ENCODE results near the gene CDA.
A peak's percentile ranks its signal among the peaks of the same experiment; 100 is the strongest.

CDA gene

GRCh38 chr1:20587661-20588053 lies 1.2 kb upstream of the CDA start:
- no peak overlapping the region for H3K27ac ChIP-seq (ENCODE audit: low read depth, low read length)
- no peaks in the 10 kb centered on the region for H3K9me3 ChIP-seq (ENCODE audit: insufficient read depth, low read depth, low read length)
- H3K27me3 ChIP-seq (ENCODE audit: insufficient read depth, low read length) = no peaks in the 10 kb centered on the region
- 97% methylated on average over 2 of the region's 2 CpGs for WGBS
- H3K4me1 ChIP-seq (ENCODE audit: insufficient read depth, low read length) = peaks cover 11% of the 10 kb centered on the region
- H3K36me3 ChIP-seq (ENCODE audit: insufficient read depth, low read length) = no peaks in the 10 kb centered on the region
- no peak overlapping the region for H3K9ac ChIP-seq (ENCODE audit: low read depth, low read length)
- no peak overlapping the region for H3K4me3 ChIP-seq (ENCODE audit: low read length)

GRCh38 chr1:20589331-20590278 lies 708 bp downstream of the CDA start:
- WGBS = 31% methylated on average over 24 of the region's 24 CpGs
- no peak overlapping the region for H3K9ac ChIP-seq (ENCODE audit: low read depth, low read length)
- peak overlapping the region; percentile 41 for H3K4me3 ChIP-seq (ENCODE audit: low read length)
- peaks cover 11% of the 10 kb centered on the region for H3K4me1 ChIP-seq (ENCODE audit: insufficient read depth, low read length)
- H3K9me3 ChIP-seq (ENCODE audit: insufficient read depth, low read depth, low read length) = no peaks in the 10 kb centered on the region
- H3K27ac ChIP-seq (ENCODE audit: low read depth, low read length) = no peak overlapping the region
- H3K27me3 ChIP-seq (ENCODE audit: insufficient read depth, low read length) = no peaks in the 10 kb centered on the region
- H3K36me3 ChIP-seq (ENCODE audit: insufficient read depth, low read length) = no peaks in the 10 kb centered on the region

- Histone ChIP-seq H3K27ac (ENCODE audit: low read depth, low read length) (no peak overlapping the region), H3K4me3 (ENCODE audit: low read length) (no peak overlapping the region), H3K4me1 (ENCODE audit: insufficient read depth, low read length) (peaks cover 11% of the 10 kb centered on the region), H3K9ac (ENCODE audit: low read depth, low read length) (no peak overlapping the region), H3K27me3 (ENCODE audit: insufficient read depth, low read length) (no peaks in the 10 kb centered on the region), H3K36me3 (ENCODE audit: insufficient read depth, low read length) (no peaks in the 10 kb centered on the region), H3K9me3 (ENCODE audit: insufficient read depth, low read depth, low read length) (no peaks in the 10 kb centered on the region)
- WGBS = 71% methylated on average over 6 of the region's 7 CpGs
Observed at GRCh38 chr1:20590306-20590777, 1.4 kb downstream of the CDA start.

- WGBS = 91% methylated on average over 5 of the region's 5 CpGs
- H3K4me1 ChIP-seq (ENCODE audit: insufficient read depth, low read length) = peaks cover 9% of the 10 kb centered on the region
Observed at GRCh38 chr1:20593756-20594155, 4.9 kb downstream of the CDA start.

GRCh38 chr1:20594746-20595145 lies 5.8 kb downstream of the CDA start:
- peaks cover 5% of the 10 kb centered on the region for H3K4me1 ChIP-seq (ENCODE audit: insufficient read depth, low read length)
- no peaks in the 10 kb centered on the region for H3K36me3 ChIP-seq (ENCODE audit: insufficient read depth, low read length)
- no peak overlapping the region for H3K9ac ChIP-seq (ENCODE audit: low read depth, low read length)
- H3K4me3 ChIP-seq (ENCODE audit: low read length) = no peak overlapping the region
- WGBS = 94% methylated on average over 14 of the region's 14 CpGs
- no peak overlapping the region for H3K27ac ChIP-seq (ENCODE audit: low read depth, low read length)
- H3K27me3 ChIP-seq (ENCODE audit: insufficient read depth, low read length) = no peaks in the 10 kb centered on the region
- no peaks in the 10 kb centered on the region for H3K9me3 ChIP-seq (ENCODE audit: insufficient read depth, low read depth, low read length)

More at GRCh38 chr1:20593756-20594155, 4.9 kb downstream of the CDA start:
- no peak overlapping the region for H3K4me3 ChIP-seq (ENCODE audit: low read length)
- no peaks in the 10 kb centered on the region for H3K9me3 ChIP-seq (ENCODE audit: insufficient read depth, low read depth, low read length)
- no peak overlapping the region for H3K27ac ChIP-seq (ENCODE audit: low read depth, low read length)
- H3K27me3 ChIP-seq (ENCODE audit: insufficient read depth, low read length) = no peaks in the 10 kb centered on the region
- H3K36me3 ChIP-seq (ENCODE audit: insufficient read depth, low read length) = no peaks in the 10 kb centered on the region
- H3K9ac ChIP-seq (ENCODE audit: low read depth, low read length) = no peak overlapping the region

- Histone ChIP-seq H3K9ac (ENCODE audit: low read depth, low read length) (no peak overlapping the region), H3K9me3 (ENCODE audit: insufficient read depth, low read depth, low read length) (no peaks in the 10 kb centered on the region), H3K4me3 (ENCODE audit: low read length) (no peak overlapping the region), H3K27ac (ENCODE audit: low read depth, low read length) (no peak overlapping the region), H3K4me1 (ENCODE audit: insufficient read depth, low read length) (no peaks in the 10 kb centered on the region), H3K36me3 (ENCODE audit: insufficient read depth, low read length) (no peaks in the 10 kb centered on the region), H3K27me3 (ENCODE audit: insufficient read depth, low read length) (no peaks in the 10 kb centered on the region)
- WGBS = 81% methylated on average over 6 of the region's 6 CpGs
Observed at GRCh38 chr1:20596106-20596505, 7.2 kb downstream of the CDA start.

- 93% methylated on average over 2 of the region's 3 CpGs for WGBS
- Histone ChIP-seq H3K4me3 (ENCODE audit: low read length) (no peak overlapping the region), H3K36me3 (ENCODE audit: insufficient read depth, low read length) (no peaks in the 10 kb centered on the region), H3K4me1 (ENCODE audit: insufficient read depth, low read length) (no peaks in the 10 kb centered on the region), H3K9me3 (ENCODE audit: insufficient read depth, low read depth, low read length) (no peaks in the 10 kb centered on the region), H3K27ac (ENCODE audit: low read depth, low read length) (no peak overlapping the region), H3K27me3 (ENCODE audit: insufficient read depth, low read length) (no peaks in the 10 kb centered on the region), H3K9ac (ENCODE audit: low read depth, low read length) (no peak overlapping the region)
Observed at GRCh38 chr1:20597650-20598049, 8.8 kb downstream of the CDA start.

- Histone ChIP-seq H3K9me3 (ENCODE audit: insufficient read depth, low read depth, low read length) (no peaks in the 10 kb centered on the region), H3K27ac (ENCODE audit: low read depth, low read length) (no peak overlapping the region), H3K4me1 (ENCODE audit: insufficient read depth, low read length) (no peaks in the 10 kb centered on the region), H3K9ac (ENCODE audit: low read depth, low read length) (no peak overlapping the region), H3K27me3 (ENCODE audit: insufficient read depth, low read length) (no peaks in the 10 kb centered on the region), H3K36me3 (ENCODE audit: insufficient read depth, low read length) (no peaks in the 10 kb centered on the region), H3K4me3 (ENCODE audit: low read length) (no peak overlapping the region)
- 85% methylated on average over 5 of the region's 5 CpGs for WGBS
Observed at GRCh38 chr1:20600156-20600555, 11.3 kb downstream of the CDA start.

- H3K4me3 ChIP-seq (ENCODE audit: low read length) = no peak overlapping the region
- no peaks in the 10 kb centered on the region for H3K27me3 ChIP-seq (ENCODE audit: insufficient read depth, low read length)
- H3K36me3 ChIP-seq (ENCODE audit: insufficient read depth, low read length) = no peaks in the 10 kb centered on the region
- H3K9ac ChIP-seq (ENCODE audit: low read depth, low read length) = no peak overlapping the region
- 90% methylated on average over 4 of the region's 5 CpGs for WGBS
- H3K27ac ChIP-seq (ENCODE audit: low read depth, low read length) = no peak overlapping the region
- H3K4me1 ChIP-seq (ENCODE audit: insufficient read depth, low read length) = no peaks in the 10 kb centered on the region
- no peaks in the 10 kb centered on the region for H3K9me3 ChIP-seq (ENCODE audit: insufficient read depth, low read depth, low read length)
Observed at GRCh38 chr1:20601129-20601825, 12.4 kb downstream of the CDA start.

GRCh38 chr1:20602851-20603450 lies 14.1 kb downstream of the CDA start:
- no peaks in the 10 kb centered on the region for H3K36me3 ChIP-seq (ENCODE audit: insufficient read depth, low read length)
- no peaks in the 10 kb centered on the region for H3K9me3 ChIP-seq (ENCODE audit: insufficient read depth, low read depth, low read length)
- H3K27me3 ChIP-seq (ENCODE audit: insufficient read depth, low read length) = no peaks in the 10 kb centered on the region
- WGBS = 96% methylated on average over 4 of the region's 4 CpGs
- no peaks in the 10 kb centered on the region for H3K4me1 ChIP-seq (ENCODE audit: insufficient read depth, low read length)
- no peak overlapping the region for H3K4me3 ChIP-seq (ENCODE audit: low read length)
- H3K27ac ChIP-seq (ENCODE audit: low read depth, low read length) = no peak overlapping the region
- no peak overlapping the region for H3K9ac ChIP-seq (ENCODE audit: low read depth, low read length)
